K562 (cell line): ENCODE data around the gene PHTF2. TPM values are rescaled to one million over a fixed set of nuclear protein-coding genes. Genes with fewer than 3 reads are reported as not detected.

ENCODE experiments used
- ATF7 ChIP-seq: fragments of 450-650 bp; IDR thresholded peaks from 2 replicates; pipeline ENCODE4 v1.7.1; 2014; ENCODE audit warnings: mild to moderate bottlenecking, moderate library complexity
- CBX8 ChIP-seq: fragments of 200-600 bp; sonication (generic); IDR thresholded peaks from 2 replicates; pipeline ENCODE4 v1.6.1; 2012; ENCODE audit warnings: borderline replicate concordance, mixed run types, low read depth, mild to moderate bottlenecking, moderate library complexity, mixed read lengths, low read length, control low read depth, inconsistent platforms; ENCODE audit not compliant: poor library complexity, severe bottlenecking; ENCODE audit errors: extremely low read depth
- CXXC5 ChIP-seq: fragments of 250-450 bp; sonication (Bioruptor Pico); IDR thresholded peaks from 2 replicates; pipeline ENCODE4 v1.8.0; 2022; ENCODE audit warnings: inconsistent platforms, mild to moderate bottlenecking, moderate library complexity
- FOXA1 ChIP-seq: fragments of 450-650 bp; IDR thresholded peaks from 2 replicates; pipeline ENCODE4 v1.6.1; 2016; ENCODE audit warnings: mild to moderate bottlenecking, borderline replicate concordance
- GABPB2 ChIP-seq: fragments of 250-450 bp; sonication (Bioruptor Pico); conservative IDR thresholded peaks from 2 replicates; pipeline ENCODE4 v1.5.1; 2021; ENCODE audit warnings: mild to moderate bottlenecking
- HINFP ChIP-seq: fragments of 450-650 bp; conservative IDR thresholded peaks from 2 replicates; pipeline ENCODE4 v1.6.1; 2016; ENCODE audit warnings: missing genetic modification characterization, low read depth, mild to moderate bottlenecking, control low read depth, missing compliant biosample characterization
- HMG20B ChIP-seq: fragments of 250-450 bp; sonication (Bioruptor Pico); IDR thresholded peaks from 2 replicates; pipeline ENCODE4 v1.5.0; 2021; ENCODE audit warnings: mild to moderate bottlenecking
- LEF1 ChIP-seq: fragments of 450-650 bp; IDR thresholded peaks from 2 replicates; pipeline ENCODE4 v1.6.1; 2016; ENCODE audit warnings: mild to moderate bottlenecking
- MCM5 ChIP-seq: fragments of 450-650 bp; IDR thresholded peaks from 2 replicates; pipeline ENCODE4 v1.6.1; 2016; ENCODE audit warnings: low read depth
- MYNN ChIP-seq, 2 experiments: sonication (generic); formaldehyde crosslinking in 1 of 2; IDR thresholded peaks; 2 replicates each; pipeline versions ENCODE4 v1.5.0 to v1.6.1; 2016 to 2020; ENCODE audit warnings: antibody characterized with exemption in 1 of 2, missing genetic modification reagents in 1 of 2
- NR1H2 ChIP-seq: sonication (generic); formaldehyde crosslinking; IDR thresholded peaks from 2 replicates; pipeline ENCODE4 v1.4.0; 2020; ENCODE audit warnings: mild to moderate bottlenecking, missing genetic modification reagents
- SUPT5H ChIP-seq: fragments of 450-650 bp; IDR thresholded peaks from 2 replicates; pipeline ENCODE4 v1.6.1; 2016
- TAF15 ChIP-seq: fragments of 200-400 bp; formaldehyde crosslinking; IDR thresholded peaks from 2 replicates; pipeline ENCODE4 v1.6.1; 2017; ENCODE audit warnings: mild to moderate bottlenecking, low read depth, low read length, moderate library complexity
- ZNF318 ChIP-seq, 2 experiments: fragments of 450-650 bp; IDR thresholded peaks; 2 replicates each; pipeline ENCODE4 v1.6.1; 2016; ENCODE audit warnings: mild to moderate bottlenecking in 2 of 2, borderline replicate concordance in 1 of 2, low read depth in 1 of 2, moderate library complexity in 1 of 2
- ZNF639 ChIP-seq, 2 experiments: fragments of 200-800 bp in 1 of 2; sonication (Bioruptor generic) in 1 of 2; sonication (generic) in 1 of 2; formaldehyde crosslinking in 1 of 2; IDR thresholded peaks in 1 of 2; conservative IDR thresholded peaks in 1 of 2; 2 replicates each; pipeline versions ENCODE4 v1.5.0 to v1.6.1; 2016 to 2020; ENCODE audit warnings: missing compliant biosample characterization in 1 of 2, missing genetic modification characterization in 1 of 2, missing genetic modification reagents in 1 of 2
- polyA plus RNA-seq, 8 experiments: library from polyadenylated mRNA; depleted of rRNA in 4 of 8; stranded (reverse) in 5 of 8; unstranded in 3 of 8; fragments of >200 nt; fragmentation: Nextera tagmentation in 2 of 8; fragmentation: Illumina TruSeq in 1 of 8; extraction: Ambion mirVana in 2 of 8; extraction: Trizol in 1 of 8; gene quantifications; 2 replicates each; pipeline versions ENCODE4 v1.2.1 to v1.2.3, GENCODE V29; 2011 to 2014; ENCODE audit warnings: inconsistent platforms in 1 of 8, missing spikeins in 1 of 8
- total RNA-seq, 7 experiments: library from RNA; depleted of rRNA in 6 of 7; stranded (reverse); fragments of >200 nt in 6 of 7; fragmentation: Illumina TruSeq in 2 of 7; extraction: Trizol in 2 of 7; gene quantifications; 2 replicates each; pipeline versions ENCODE4 v1.2.1 to v1.2.3, GENCODE V29; 2011 to 2021; ENCODE audit warnings: low replicate concordance in 1 of 7

Gene PHTF2
- total and polyA plus RNA-seq, 9 of the 15 experiments (the other 6 are each of a cell fraction or from before 2014, with no cell fraction given) = 17.9 to 43.6 (median 25.4) TPM

GRCh38 chr7:77982926-77983550, 184.5 kb downstream of the PHTF2 start (continued):
- TF ChIP-seq HMG20B (CRISPR knock-in tag) (no peak), LEF1 (no peak), NR1H2 (no peak), ZNF318 (IDR thresholded peaks at IDR 0.05; ENCODE audit: borderline replicate concordance in 1 of 2, low read depth in 1 of 2) (no peak), MYNN (IDR thresholded peaks at IDR 0.05) (no peak), MYNN (CRISPR knock-in tag; IDR thresholded peaks at IDR 0.05) (no peak), ATF7 (0 out of 2 replicates have a peak, but pooled peaks have one; percentile 26), CXXC5 (CRISPR knock-in tag) (no peak), HINFP (tag) (0 out of 2 replicates have a peak, but pooled peaks have one; percentile 7), MCM5 (no peak), TAF15 (no peak), ZNF639 (CRISPR knock-in tag; conservative IDR thresholded peaks at IDR 0.05 in 1 of 2, IDR thresholded peaks at IDR 0.05 in 1 of 2) (no peak), GABPB2 (no peak), CBX8 (no peak), FOXA1 (no peak), SUPT5H (no peak)
